HG03139 (cell line): ENCODE measurements around the gene THADA.
A peak's percentile ranks its signal among the peaks of the same experiment; 100 is the strongest.
"Not testable (repeated sequence)": the region's sequence is repeated elsewhere in the genome, so short reads cannot be mapped to it uniquely, and the experiment has no call there.

Experiments used
- ATAC-seq: cut with Tn5 transposase; IDR thresholded peaks from one replicate; pipeline ENCODE4 v1.9.1; 2021; ENCODE audit not compliant: unreplicated experiment

Gene THADA

DNA sequence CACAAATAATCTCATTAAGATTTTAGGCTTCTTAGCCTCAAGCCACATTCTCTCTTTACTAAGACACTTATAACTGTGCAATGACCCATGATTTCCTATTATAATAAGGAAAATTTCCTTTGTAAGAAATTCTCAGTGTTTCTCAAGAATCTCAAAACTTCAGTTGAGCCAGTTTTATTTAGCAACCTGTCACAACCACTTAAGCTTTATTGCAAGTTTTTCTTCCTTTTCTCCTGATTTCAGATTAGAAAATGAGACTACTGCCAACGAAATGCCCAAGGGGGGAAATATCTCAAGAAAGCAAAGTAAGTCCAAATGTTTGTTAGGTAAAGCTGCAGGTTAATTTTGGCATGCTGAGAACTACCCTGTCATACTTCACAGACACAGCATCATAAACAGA lies 178.5 kb downstream of the THADA start:
- no peak for ATAC-seq

DNA sequence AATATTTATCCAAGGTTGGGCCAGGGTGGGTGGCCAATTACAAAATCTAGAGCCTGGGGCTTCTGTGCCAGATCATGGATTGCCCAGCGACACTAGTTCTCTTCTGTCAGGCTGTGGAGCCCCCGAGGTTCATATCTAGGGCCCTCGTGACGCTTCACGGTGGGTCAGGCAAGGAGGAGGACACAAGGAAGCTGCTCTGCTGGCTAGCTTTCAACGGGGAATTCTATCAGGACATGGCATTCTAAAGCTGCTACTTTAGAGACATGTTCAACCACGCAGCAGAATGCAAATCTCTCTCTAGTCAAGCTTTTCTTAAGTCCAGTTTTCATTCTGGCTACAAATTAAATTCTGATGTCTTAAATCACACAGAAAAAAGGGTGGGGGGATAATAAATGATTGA lies 180.2 kb downstream of the THADA start:
- ATAC-seq = no peak

GRCh38 chr2:43414586-43415135 lies 181.2 kb downstream of the THADA start:
- no peak for ATAC-seq

- ATAC-seq = no peak
These were observed 181.8 kb downstream of the THADA start for GRCh38 chr2:43414033-43414432.

DNA sequence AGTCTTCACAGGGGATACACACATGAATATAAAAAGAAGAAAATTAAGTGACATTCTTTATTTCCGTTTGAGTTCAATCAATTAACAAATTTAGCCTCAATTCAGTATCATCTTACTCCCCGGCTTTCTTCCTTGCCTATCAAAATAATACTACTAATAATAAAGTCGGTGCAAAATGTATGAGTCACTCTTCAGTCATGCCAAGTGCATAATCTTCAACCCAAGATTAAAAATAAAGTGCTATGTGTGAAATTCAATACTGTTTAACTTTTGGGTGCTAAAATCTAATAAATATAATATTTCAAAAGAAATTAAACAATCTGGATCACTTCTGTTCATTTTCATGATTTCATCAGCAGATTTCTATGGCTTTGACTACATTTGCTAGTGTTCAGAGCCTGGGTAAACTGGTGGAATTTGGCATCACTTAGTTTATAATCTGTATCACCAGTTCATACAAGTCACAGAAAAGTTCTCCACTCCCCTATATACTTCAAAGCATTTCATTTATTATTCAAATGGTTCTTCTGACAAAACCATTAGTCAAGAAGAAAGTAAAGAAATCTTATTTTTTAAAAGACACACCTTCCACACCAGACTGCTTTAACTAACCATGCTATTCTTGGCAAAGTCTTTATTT lies 183.6 kb downstream of the THADA start:
- no peak for ATAC-seq

GRCh38 chr2:43410055-43410604 lies 185.7 kb downstream of the THADA start:
- no peak for ATAC-seq

GRCh38 chr2:43408407-43409160 lies 187.3 kb downstream of the THADA start:
- ATAC-seq = no peak

GRCh38 chr2:43407935-43408334 lies 187.9 kb downstream of the THADA start:
- ATAC-seq = no peak

DNA sequence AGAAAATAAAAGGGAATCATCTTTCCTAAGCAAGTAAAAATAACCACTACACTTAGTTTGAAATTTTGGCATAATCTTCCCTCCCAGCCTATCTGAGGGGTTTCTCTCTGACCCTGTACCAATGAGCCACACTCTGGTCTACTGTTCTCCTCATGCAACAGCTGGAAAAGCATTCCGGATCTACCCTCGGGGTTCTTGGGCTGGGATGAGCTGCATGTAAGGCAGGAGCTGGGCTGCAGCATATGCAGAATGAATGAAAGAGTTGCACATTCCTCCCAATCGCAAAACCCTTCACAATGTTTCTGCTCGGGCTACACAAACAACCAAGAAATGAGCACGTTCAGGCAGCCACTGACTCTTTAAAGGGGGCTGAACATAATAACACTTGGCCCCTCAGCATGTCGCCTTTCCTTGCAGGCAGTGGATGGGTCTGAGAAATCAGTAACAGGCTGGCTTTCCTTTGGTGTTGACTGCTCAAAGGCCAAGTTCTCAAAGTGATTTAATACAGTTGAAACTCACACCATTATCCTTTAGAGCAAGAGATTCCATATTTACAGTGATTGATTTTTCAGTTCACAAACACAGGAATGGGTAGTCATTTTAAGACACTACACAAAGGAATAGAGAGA lies 189.1 kb downstream of the THADA start:
- no peak for ATAC-seq

- no peak for ATAC-seq
These were observed 190.0 kb downstream of the THADA start for GRCh38 chr2:43405829-43406228.

DNA sequence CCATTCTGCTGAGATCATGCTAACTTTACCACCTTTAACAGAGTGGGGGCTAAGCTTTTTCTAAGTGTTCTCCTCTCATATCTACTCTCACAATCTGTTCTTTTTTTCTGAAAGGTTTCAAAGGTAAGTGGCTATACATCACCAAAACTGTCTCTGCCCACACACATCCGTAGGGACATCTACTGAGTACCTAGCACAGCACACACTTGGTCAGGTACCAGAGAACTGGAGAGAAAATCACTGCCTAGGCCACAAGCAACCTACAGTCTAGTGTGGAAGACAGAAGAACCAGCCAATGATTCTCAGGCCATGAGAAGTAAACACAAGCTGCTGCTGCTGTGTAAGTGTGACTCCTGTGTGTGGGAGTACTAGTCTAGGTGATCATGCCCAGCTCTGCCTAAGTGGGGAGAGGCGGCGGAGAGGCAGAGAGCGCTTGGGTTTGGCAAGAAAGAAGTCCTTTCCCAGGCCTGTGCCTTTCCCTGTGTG lies 193.3 kb downstream of the THADA start:
- ATAC-seq = peak; percentile 38

- peak; percentile 68 for ATAC-seq
These were observed 193.8 kb downstream of the THADA start for GRCh38 chr2:43402002-43402401.

DNA sequence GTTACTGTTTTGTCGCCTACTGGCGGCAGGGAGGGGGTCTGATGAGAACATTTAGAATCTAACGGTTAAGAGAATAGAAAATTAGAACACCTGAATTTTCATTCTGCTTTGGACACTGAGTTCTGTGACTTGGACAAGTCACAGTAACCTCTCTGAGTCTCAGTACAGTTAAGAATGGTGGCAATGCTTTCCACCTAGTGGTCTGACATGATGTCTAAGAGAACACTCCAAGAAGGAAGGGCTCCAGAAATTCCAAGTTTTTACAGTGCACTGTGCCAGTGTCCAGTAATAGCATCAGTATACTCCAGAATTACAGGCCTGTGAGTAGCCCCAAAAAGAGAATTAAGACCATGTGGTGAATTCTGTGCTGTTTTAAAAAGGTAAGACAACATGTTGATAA lies 195.3 kb downstream of the THADA start:
- no peak for ATAC-seq

DNA sequence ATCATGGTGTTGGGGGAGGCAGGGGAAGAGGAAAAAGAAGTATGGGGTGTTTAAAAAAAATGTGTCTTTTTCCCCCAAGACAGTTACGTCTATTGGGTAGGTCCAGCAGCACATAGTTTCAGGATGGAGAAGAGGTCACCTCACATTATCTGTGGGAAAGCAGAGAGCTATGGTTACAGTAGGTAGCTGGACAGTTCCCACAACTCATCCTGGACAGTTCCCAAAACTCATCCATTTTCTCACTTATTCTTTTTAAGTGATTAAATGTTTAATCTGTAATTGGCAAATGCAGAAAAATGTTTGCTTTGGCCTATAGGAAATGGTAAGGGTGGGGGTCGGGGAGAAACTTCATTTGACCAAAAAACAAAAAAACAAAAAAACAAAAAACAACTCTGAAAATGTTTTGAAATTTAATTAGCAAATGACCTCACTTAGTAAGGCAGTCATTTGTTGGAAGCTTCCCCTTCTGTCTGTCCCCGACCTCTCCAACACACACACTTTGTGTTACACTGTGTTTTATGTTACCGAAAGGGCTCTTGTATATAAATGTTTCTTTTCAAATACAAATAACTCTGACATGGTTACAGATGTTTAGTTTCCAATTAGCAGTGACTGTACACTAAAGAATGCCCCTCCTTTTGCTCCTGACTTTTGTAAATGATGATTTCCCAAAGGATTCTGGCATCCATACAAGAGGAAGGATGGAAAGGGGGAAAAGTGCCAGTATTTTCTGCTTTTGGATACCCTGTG lies 196.1 kb downstream of the THADA start:
- ATAC-seq = no peak

DNA sequence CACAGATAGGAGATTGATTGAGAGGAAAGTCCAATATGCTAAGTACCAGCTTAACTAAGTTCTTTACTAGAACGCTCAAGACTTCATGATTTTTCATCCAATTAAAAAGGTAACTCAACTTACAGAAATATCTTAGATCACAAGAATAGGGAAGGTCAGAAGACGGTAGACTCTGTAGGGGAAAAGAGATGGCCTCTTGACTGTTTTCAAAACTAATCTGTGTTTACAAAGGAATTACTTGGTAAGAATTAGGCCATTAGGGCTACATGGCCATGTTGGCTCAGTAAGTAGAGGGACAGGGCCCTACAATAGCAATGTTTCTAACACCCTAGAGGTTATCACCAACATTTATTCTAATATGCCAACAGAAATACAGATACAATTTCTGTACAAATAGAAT lies 196.7 kb downstream of the THADA start:
- ATAC-seq = no peak

GRCh38 chr2:43397821-43398220 lies 198.0 kb downstream of the THADA start:
- no peak for ATAC-seq

GRCh38 chr2:43397411-43397810 lies 198.4 kb downstream of the THADA start:
- no peak for ATAC-seq

GRCh38 chr2:43396344-43396743 lies 199.5 kb downstream of the THADA start:
- not testable (repeated sequence) for ATAC-seq

- ATAC-seq = no peak
These were observed 201.9 kb downstream of the THADA start for GRCh38 chr2:43393918-43394317.

DNA sequence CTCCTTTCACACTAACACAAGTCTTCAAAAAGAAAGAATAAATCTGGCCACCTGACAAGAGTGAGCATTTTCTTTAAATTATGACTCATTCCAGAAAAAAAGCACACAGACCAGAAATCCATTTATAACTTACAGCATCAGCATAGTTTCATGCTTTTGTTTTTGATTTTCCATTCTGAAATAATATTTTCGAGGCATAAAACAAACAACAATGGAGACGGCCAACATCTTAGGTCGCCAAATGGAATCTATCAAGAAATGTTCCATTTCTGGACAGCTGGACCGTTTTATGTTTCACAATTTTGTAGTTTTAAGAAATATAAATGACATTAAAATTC lies 204.0 kb downstream of the THADA start:
- ATAC-seq = no peak
